22Rv1 (cell line): ENCODE measurements around the gene SOD1.

Experiments used
- CTCF ChIP-seq: fragments of 450-650 bp; IDR thresholded peaks from 2 replicates; pipeline ENCODE4 v1.5.1; 2017; ENCODE audit warnings: mild to moderate bottlenecking
- ZFX ChIP-seq: fragments of 450-650 bp; IDR thresholded peaks from 2 replicates; pipeline ENCODE4 v1.6.1; 2017; ENCODE audit warnings: antibody characterized with exemption, borderline replicate concordance

GRCh38 chr21:31636874-31637273, 22.6 kb upstream of the SOD1 start:
- TF ChIP-seq CTCF (no peak), ZFX (no peak)
